SK-N-SH (cell line): ENCODE data around the gene LRGUK. TPM values are rescaled to one million over a fixed set of nuclear protein-coding genes. Genes with fewer than 3 reads are reported as not detected.

Experiments
- CTCF ChIA-PET: fragments of 300-600, 350-600 bp; formaldehyde crosslinking; extraction: SDS; loops from one replicate; lab custom pipeline; 2021; lab: Yijun Ruan, JAX
- POLR2A ChIA-PET: fragments of 350-600 bp; sonication (Branson Sonifier 250); formaldehyde crosslinking; extraction: SDS; loops from one replicate; lab custom pipeline; 2020; ENCODE audit warnings: antibody characterized with exemption, inconsistent platforms; lab: Yijun Ruan, JAX
- DNase-seq: peaks from one replicate; pipeline ENCODE4 v3.0.0; 2012
- H2AFZ ChIP-seq: fragments of 200-600 bp; sonication (generic); 2 replicates; pipeline ENCODE4 v1.8.1; 2016; ENCODE audit warnings: antibody characterized with exemption, mild to moderate bottlenecking, low read depth
- H3F3A ChIP-seq: fragments of 200-600 bp; sonication (generic); replicated peaks from 2 replicates; pipeline ENCODE3; 2016; ENCODE audit warnings: antibody characterized with exemption, mild to moderate bottlenecking; ENCODE audit not compliant: insufficient read depth
- H3K27ac ChIP-seq, 2 experiments: fragments of 200-500 bp in 1 of 2; fragments of 200-600 bp in 1 of 2; sonication (Bioruptor generic) in 1 of 2; sonication (generic), shearing (Covaris generic) in 1 of 2; 2 replicates each; pipeline versions ENCODE4 v1.5.1 to v1.6.1; 2014 to 2016; ENCODE audit warnings: low read depth in 2 of 2, inconsistent platforms in 1 of 2, low read length in 1 of 2, mild to moderate bottlenecking in 1 of 2, mixed read lengths in 1 of 2
- H3K27me3 ChIP-seq: fragments of 200-600 bp; sonication (generic), shearing (Covaris generic); 2 replicates; pipeline ENCODE4 v1.6.1; 2016; ENCODE audit warnings: mixed run types; ENCODE audit not compliant: insufficient read depth
- H3K36me3 ChIP-seq, 2 experiments: fragments of 200-500 bp in 1 of 2; fragments of 200-600 bp in 1 of 2; sonication (Bioruptor generic) in 1 of 2; sonication (generic) in 1 of 2; replicated peaks in 1 of 2; 2 replicates each; pipeline versions ENCODE3 to v1.5.1; 2014 to 2016; ENCODE audit warnings: low read length in 1 of 2, mild to moderate bottlenecking in 1 of 2; ENCODE audit not compliant: insufficient read depth in 2 of 2, control insufficient read depth in 1 of 2
- H3K4me1 ChIP-seq, 2 experiments: fragments of 200-500 bp in 1 of 2; fragments of 200-600 bp in 1 of 2; sonication (Bioruptor generic) in 1 of 2; sonication (generic), shearing (Covaris generic) in 1 of 2; 2 replicates each; pipeline versions ENCODE4 v1.5.1 to v1.6.1; 2014 to 2016; ENCODE audit warnings: low read depth in 1 of 2, low read length in 1 of 2, mixed run types in 1 of 2; ENCODE audit not compliant: insufficient read depth in 2 of 2, control insufficient read depth in 1 of 2
- H3K4me2 ChIP-seq: fragments of 200-600 bp; sonication (generic), shearing (Covaris generic); 2 replicates; pipeline ENCODE4 v1.6.1; 2017; ENCODE audit warnings: mixed run types
- H3K4me3 ChIP-seq, 2 experiments: fragments of 200-500 bp in 1 of 2; fragments of 200-600 bp in 1 of 2; sonication (Bioruptor generic) in 1 of 2; sonication (generic), shearing (Covaris generic) in 1 of 2; 2 replicates each; pipeline versions ENCODE4 v1.5.1 to v1.8.1; 2014 to 2016; ENCODE audit warnings: low read depth in 2 of 2, inconsistent platforms in 1 of 2, low read length in 1 of 2, mild to moderate bottlenecking in 1 of 2, mixed read lengths in 1 of 2, moderate library complexity in 1 of 2
- H3K79me2 ChIP-seq: fragments of 200-600 bp; sonication (generic); 2 replicates; pipeline ENCODE4 v1.8.1; 2017; ENCODE audit warnings: mild to moderate bottlenecking; ENCODE audit not compliant: insufficient read depth
- H3K9ac ChIP-seq: fragments of 200-600 bp; sonication (generic); 2 replicates; pipeline ENCODE4 v1.6.1; 2017; ENCODE audit warnings: mixed run types
- H3K9me2 ChIP-seq: fragments of 200-600 bp; sonication (generic); 2 replicates; pipeline ENCODE4 v1.6.1; 2017; ENCODE audit warnings: mixed run types
- H3K9me3 ChIP-seq: fragments of 200-600 bp; sonication (generic); 2 replicates; pipeline ENCODE4 v1.6.1; 2017; ENCODE audit warnings: mixed run types, mild to moderate bottlenecking, moderate library complexity
- H4K20me1 ChIP-seq: fragments of 200-600 bp; sonication (generic); 2 replicates; pipeline ENCODE4 v1.6.1; 2017; ENCODE audit warnings: mild to moderate bottlenecking, mixed run types; ENCODE audit not compliant: insufficient read depth
- CHD2 ChIP-seq: fragments of 150-350 bp; IDR thresholded peaks from 2 replicates; pipeline ENCODE4 v1.6.1; 2018; ENCODE audit warnings: low read length; ENCODE audit not compliant: partially characterized antibody
- EP300 ChIP-seq, 2 experiments: IDR thresholded peaks; 2 replicates each; pipeline versions ENCODE4 v1.4.0 to v1.6.1; 2012; ENCODE audit warnings: borderline replicate concordance in 1 of 2, low read depth in 1 of 2, low read length in 1 of 2
- FOXJ3 ChIP-seq: sonication (generic); formaldehyde crosslinking; IDR thresholded peaks from 2 replicates; pipeline ENCODE4 v1.5.1; 2020; ENCODE audit warnings: mild to moderate bottlenecking, missing genetic modification reagents
- MXI1 ChIP-seq: IDR thresholded peaks from 2 replicates; pipeline ENCODE4 v1.6.1; 2012; ENCODE audit warnings: mild to moderate bottlenecking, low read depth, low read length, improper control_type of control experiment
- RCOR1 ChIP-seq: fragments of 150-350 bp; IDR thresholded peaks from 2 replicates; pipeline ENCODE4 v1.6.1; 2017; ENCODE audit warnings: antibody characterized with exemption, low read length
- RXRA ChIP-seq: IDR thresholded peaks from 2 replicates; pipeline ENCODE4 v1.4.0; 2012; ENCODE audit warnings: low read depth, mild to moderate bottlenecking, borderline replicate concordance
- SIN3A ChIP-seq: IDR thresholded peaks from 2 replicates; pipeline ENCODE4 v1.6.1; 2012; ENCODE audit warnings: low read depth, mild to moderate bottlenecking, low read length, moderate library complexity, borderline replicate concordance
- TEAD4 ChIP-seq: IDR thresholded peaks from 2 replicates; pipeline ENCODE4 v1.4.0; 2012; ENCODE audit warnings: mild to moderate bottlenecking, borderline replicate concordance; ENCODE audit not compliant: insufficient read depth
- YY1 ChIP-seq: IDR thresholded peaks from 2 replicates; pipeline ENCODE4 v1.4.0; 2012; ENCODE audit warnings: low read depth, mild to moderate bottlenecking
- WGBS: methylation state at CpG from one replicate; pipeline ENCODE4 v1.1.6; 2017; ENCODE audit warnings: low lambda C conversion rate; 5-methylcytosine and 5-hydroxymethylcytosine counted together
- polyA plus RNA-seq, 3 experiments: library from polyadenylated mRNA; depleted of rRNA; stranded (reverse); fragments of >200 nt; gene quantifications; 2 replicates each; pipeline ENCODE4 v1.2.3, GENCODE V29; 2012
- TF ChIP-seq, protein P1 (sequence below): fragments of 200-600 bp; sonication (generic); IDR thresholded peaks from 2 replicates; pipeline ENCODE4 v1.6.1; 2017; ENCODE audit warnings: antibody characterized with exemption, mild to moderate bottlenecking, moderate library complexity
- TF ChIP-seq, protein P2 (sequence below): fragments of 150-350 bp; IDR thresholded peaks from 2 replicates; pipeline ENCODE4 v1.6.1; 2017; ENCODE audit warnings: antibody characterized with exemption, low read length, low read depth, borderline replicate concordance
- TF ChIP-seq, protein P3 (sequence below): IDR thresholded peaks from 2 replicates; pipeline ENCODE4; 2012
- TF ChIP-seq, protein P4 (sequence below): IDR thresholded peaks from 2 replicates; pipeline ENCODE4 v1.4.0; 2012; ENCODE audit warnings: low read depth, borderline replicate concordance

LRGUK gene
- polyA plus RNA-seq, 1 of the 3 experiments (the other 2 are of a cell fraction) = 1.5 TPM

DNA sequence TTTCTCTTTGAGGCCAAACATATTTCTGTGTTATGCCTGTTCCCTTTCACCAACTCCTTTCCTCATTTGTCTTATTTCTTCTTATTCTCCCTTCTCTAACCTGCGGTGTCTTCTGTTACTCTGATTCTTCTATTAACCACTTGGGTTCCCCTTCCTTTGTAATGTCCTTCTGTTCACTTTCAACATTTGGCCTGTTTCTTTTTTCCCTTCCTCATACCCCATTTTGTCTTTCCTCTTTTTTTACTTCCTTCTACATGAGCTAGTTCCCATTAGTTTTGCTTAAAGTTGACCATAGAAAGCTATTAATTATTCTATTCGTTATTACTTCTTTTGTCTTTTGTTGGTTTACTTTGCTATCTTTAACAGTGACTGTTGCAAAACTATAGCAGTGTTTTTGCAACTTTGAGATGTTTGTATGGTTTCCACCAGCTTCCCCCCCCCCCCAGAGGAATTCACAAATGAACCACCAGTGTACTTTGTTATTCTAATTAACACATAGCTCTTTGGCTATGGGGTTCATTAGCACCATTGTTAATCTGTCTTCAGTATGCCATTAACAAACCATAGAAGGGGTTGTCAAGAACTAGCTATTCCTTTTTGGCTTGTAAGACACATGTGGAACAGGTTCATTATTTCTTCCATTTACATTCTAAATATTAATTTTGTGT lies 2.9 kb downstream of the LRGUK start:
- Histone ChIP-seq H4K20me1 (no peaks in the 10 kb centered on the region), H3K4me3 (no peak overlapping the region), H3K79me2 (no peaks in the 10 kb centered on the region), H3F3A (no peaks in the 10 kb centered on the region), H3K36me3 (no peaks in the 10 kb centered on the region), H3K9me3 (no peaks in the 10 kb centered on the region), H3K4me1 (peaks cover 0 to 16% of the 10 kb centered on the region in 2 experiments; a peak in 2 of 4 replicates), H3K9me2 (no peaks in the 10 kb centered on the region), H3K4me2 (no peak overlapping the region), H3K9ac (no peak overlapping the region), H2AFZ (no peak overlapping the region), H3K27me3 (no peaks in the 10 kb centered on the region), H3K27ac (no peak overlapping the region)
- TF ChIP-seq, protein P1, sequence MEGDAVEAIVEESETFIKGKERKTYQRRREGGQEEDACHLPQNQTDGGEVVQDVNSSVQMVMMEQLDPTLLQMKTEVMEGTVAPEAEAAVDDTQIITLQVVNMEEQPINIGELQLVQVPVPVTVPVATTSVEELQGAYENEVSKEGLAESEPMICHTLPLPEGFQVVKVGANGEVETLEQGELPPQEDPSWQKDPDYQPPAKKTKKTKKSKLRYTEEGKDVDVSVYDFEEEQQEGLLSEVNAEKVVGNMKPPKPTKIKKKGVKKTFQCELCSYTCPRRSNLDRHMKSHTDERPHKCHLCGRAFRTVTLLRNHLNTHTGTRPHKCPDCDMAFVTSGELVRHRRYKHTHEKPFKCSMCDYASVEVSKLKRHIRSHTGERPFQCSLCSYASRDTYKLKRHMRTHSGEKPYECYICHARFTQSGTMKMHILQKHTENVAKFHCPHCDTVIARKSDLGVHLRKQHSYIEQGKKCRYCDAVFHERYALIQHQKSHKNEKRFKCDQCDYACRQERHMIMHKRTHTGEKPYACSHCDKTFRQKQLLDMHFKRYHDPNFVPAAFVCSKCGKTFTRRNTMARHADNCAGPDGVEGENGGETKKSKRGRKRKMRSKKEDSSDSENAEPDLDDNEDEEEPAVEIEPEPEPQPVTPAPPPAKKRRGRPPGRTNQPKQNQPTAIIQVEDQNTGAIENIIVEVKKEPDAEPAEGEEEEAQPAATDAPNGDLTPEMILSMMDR = no peak
- TF ChIP-seq, protein P2, sequence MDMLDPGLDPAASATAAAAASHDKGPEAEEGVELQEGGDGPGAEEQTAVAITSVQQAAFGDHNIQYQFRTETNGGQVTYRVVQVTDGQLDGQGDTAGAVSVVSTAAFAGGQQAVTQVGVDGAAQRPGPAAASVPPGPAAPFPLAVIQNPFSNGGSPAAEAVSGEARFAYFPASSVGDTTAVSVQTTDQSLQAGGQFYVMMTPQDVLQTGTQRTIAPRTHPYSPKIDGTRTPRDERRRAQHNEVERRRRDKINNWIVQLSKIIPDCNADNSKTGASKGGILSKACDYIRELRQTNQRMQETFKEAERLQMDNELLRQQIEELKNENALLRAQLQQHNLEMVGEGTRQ = no peak
- TF ChIP-seq FOXJ3 = no peak
- no peak for TF ChIP-seq CHD2
- no peak for TF ChIP-seq EP300 (IDR thresholded peaks at IDR 0.05; ENCODE audit: borderline replicate concordance in 1 of 2, low read depth in 1 of 2, low read length in 1 of 2)
- CTCF ChIA-PET = interaction anchor here (0.6 to 1.3 kb wide), 5 partner anchors 11 to 228 kb away, joined by 3 to 11 read pairs (median 3); no protein-coding TSS in a partner anchor
- WGBS = 85% methylated on average over 2 of the region's 2 CpGs
- POLR2A ChIA-PET = interaction anchor here (1.0 kb wide), 1 partner anchor 16 kb away, joined by 3 read pairs; no protein-coding TSS in a partner anchor
- DNase-seq = no peak

DNA sequence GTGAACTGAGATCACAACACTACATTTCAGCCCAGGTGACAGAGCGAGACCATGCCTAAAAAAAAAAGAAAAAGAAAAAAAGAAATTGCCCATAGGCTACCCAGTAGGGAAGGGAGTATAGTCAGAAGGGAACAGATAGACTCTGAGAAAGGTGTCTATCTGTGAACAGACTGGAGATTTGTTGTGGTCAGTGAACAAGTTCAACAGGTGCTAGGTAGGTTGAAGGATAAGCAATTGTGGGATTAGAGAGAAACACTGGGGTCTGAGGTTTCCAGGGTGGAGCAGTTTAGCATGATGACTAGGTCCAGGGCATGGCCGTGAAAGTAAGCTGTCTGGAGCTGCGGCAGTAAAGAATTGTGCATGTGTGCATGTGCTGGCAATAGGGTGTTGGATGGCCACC lies 6.9 kb downstream of the LRGUK start:
- no peaks in the 10 kb centered on the region for H3K79me2 ChIP-seq
- WGBS = 78% methylated on average over 3 of the region's 3 CpGs
- no peaks in the 10 kb centered on the region for H3K27me3 ChIP-seq
- no peak overlapping the region for H3K4me2 ChIP-seq
- no peak overlapping the region for H3K9ac ChIP-seq
- no peaks in the 10 kb centered on the region for H3K9me3 ChIP-seq
- H3F3A ChIP-seq = no peaks in the 10 kb centered on the region
- no peak for DNase-seq
- no peak overlapping the region for H2AFZ ChIP-seq
- ChIA-PET CTCF (no interaction called here), POLR2A (no interaction called here)
- peaks cover 0 to 4% of the 10 kb centered on the region in 2 experiments for H3K36me3 ChIP-seq
- H3K4me1 ChIP-seq = peaks cover 0 to 3% of the 10 kb centered on the region in 2 experiments; a peak in 2 of 4 replicates
- no peak overlapping the region for H3K4me3 ChIP-seq
- TF ChIP-seq, protein P3, sequence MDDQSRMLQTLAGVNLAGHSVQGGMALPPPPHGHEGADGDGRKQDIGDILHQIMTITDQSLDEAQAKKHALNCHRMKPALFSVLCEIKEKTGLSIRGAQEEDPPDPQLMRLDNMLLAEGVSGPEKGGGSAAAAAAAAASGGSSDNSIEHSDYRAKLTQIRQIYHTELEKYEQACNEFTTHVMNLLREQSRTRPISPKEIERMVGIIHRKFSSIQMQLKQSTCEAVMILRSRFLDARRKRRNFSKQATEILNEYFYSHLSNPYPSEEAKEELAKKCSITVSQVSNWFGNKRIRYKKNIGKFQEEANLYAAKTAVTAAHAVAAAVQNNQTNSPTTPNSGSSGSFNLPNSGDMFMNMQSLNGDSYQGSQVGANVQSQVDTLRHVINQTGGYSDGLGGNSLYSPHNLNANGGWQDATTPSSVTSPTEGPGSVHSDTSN = no peak
- TF ChIP-seq RXRA = no peak
- TF ChIP-seq, protein P4, sequence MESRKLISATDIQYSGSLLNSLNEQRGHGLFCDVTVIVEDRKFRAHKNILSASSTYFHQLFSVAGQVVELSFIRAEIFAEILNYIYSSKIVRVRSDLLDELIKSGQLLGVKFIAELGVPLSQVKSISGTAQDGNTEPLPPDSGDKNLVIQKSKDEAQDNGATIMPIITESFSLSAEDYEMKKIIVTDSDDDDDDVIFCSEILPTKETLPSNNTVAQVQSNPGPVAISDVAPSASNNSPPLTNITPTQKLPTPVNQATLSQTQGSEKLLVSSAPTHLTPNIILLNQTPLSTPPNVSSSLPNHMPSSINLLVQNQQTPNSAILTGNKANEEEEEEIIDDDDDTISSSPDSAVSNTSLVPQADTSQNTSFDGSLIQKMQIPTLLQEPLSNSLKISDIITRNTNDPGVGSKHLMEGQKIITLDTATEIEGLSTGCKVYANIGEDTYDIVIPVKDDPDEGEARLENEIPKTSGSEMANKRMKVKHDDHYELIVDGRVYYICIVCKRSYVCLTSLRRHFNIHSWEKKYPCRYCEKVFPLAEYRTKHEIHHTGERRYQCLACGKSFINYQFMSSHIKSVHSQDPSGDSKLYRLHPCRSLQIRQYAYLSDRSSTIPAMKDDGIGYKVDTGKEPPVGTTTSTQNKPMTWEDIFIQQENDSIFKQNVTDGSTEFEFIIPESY = no peak
- TF ChIP-seq MXI1 = no peak
- TF ChIP-seq YY1 = no peak
- no peak for TF ChIP-seq EP300 (IDR thresholded peaks at IDR 0.05; ENCODE audit: borderline replicate concordance in 1 of 2, low read depth in 1 of 2, low read length in 1 of 2)
- no peak for TF ChIP-seq RCOR1
- no peak for TF ChIP-seq TEAD4
- no peak for TF ChIP-seq SIN3A
- H3K27ac ChIP-seq = no peak overlapping the region
- no peaks in the 10 kb centered on the region for H3K9me2 ChIP-seq
- no peaks in the 10 kb centered on the region for H4K20me1 ChIP-seq
